22Rv1 (cell line): ENCODE data around the gene ZNF609.
A peak's percentile ranks its signal among the peaks of the same experiment; 100 is the strongest.

Source experiments
- H3K27ac ChIP-seq: fragments of 450-650 bp; 2 replicates; pipeline ENCODE4 v1.5.1; 2017
- CTCF ChIP-seq: fragments of 450-650 bp; IDR thresholded peaks from 2 replicates; pipeline ENCODE4 v1.5.1; 2017; ENCODE audit warnings: mild to moderate bottlenecking
- ZFX ChIP-seq: fragments of 450-650 bp; IDR thresholded peaks from 2 replicates; pipeline ENCODE4 v1.6.1; 2017; ENCODE audit warnings: antibody characterized with exemption, borderline replicate concordance

The ZNF609 gene

DNA sequence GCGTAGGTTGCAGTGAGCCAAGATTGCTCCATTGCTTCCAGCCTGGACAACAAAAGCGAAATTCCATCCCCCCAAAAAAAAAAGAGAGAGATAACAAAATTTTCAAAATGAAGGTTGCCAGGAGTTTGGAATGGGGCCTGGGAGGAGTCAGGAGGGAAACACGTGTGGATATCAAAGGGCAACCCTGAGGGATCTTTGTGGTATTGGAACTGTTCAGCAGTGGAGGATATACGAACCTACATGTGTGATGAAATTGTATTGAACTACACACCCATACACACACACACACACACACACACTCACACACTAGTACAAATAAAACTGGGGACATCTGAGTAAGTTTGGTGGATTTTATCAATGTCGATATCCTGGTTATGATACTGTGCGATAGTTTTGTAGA, 253.2 kb downstream of the ZNF609 start:
- H3K27ac ChIP-seq, result no peak overlapping the region
- TF ChIP-seq CTCF (no peak), ZFX (no peak)

DNA sequence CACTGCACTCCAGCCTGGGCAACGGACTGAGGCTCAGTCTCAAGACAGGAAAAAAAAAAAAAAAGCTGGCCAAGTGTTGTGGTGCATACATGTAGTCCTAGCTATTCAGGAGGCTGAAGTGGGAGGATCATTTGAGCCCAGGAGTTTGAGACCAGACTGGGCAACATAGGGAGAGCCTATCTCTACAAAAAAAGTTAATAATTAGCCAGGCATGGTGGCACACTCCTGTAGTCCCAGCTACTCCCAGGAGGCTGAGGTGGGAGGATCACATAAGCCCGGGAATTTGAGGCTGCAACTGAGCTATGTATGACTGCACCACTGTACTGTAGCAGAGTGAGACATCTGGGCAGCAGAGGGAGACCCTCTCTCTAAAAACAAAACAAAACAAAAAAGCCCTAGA, 256.1 kb downstream of the ZNF609 start:
- H3K27ac ChIP-seq, result no peak overlapping the region
- no peak for TF ChIP-seq ZFX
- no peak for TF ChIP-seq CTCF

- H3K27ac ChIP-seq, result no peak overlapping the region
- TF ChIP-seq ZFX, result no peak
- no peak for TF ChIP-seq CTCF
Measured at GRCh38 chr15:64717130-64717529, 256.8 kb downstream of the ZNF609 start.

GRCh38 chr15:64717735-64718495, 257.5 kb downstream of the ZNF609 start:
- TF ChIP-seq CTCF, result no peak
- no peak for TF ChIP-seq ZFX
- no peak overlapping the region for H3K27ac ChIP-seq

GRCh38 chr15:64720188-64720587, 259.8 kb downstream of the ZNF609 start:
- TF ChIP-seq ZFX (no peak), CTCF (no peak)
- H3K27ac ChIP-seq, result no peak overlapping the region

DNA sequence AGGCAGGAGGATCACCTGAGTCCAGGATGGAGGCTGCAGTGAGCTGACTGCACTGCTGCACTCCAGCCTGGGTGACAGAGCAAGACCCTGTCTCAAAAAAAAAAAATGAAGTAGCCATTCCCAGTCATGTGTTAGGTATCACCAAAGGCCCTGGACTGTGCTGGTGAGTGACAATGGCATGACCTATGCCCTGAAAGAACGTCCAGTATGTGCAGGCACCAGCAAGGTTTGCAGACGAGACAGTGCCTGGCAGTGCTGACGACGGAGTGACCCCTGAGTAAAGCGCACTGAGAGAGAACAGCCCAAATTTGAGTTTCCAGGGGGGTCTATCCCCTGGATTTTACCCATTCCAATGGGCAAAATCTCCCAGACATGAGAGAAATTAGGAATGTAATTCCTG, 269.8 kb downstream of the ZNF609 start:
- no peak overlapping the region for H3K27ac ChIP-seq
- TF ChIP-seq CTCF (no peak), ZFX (no peak)

DNA sequence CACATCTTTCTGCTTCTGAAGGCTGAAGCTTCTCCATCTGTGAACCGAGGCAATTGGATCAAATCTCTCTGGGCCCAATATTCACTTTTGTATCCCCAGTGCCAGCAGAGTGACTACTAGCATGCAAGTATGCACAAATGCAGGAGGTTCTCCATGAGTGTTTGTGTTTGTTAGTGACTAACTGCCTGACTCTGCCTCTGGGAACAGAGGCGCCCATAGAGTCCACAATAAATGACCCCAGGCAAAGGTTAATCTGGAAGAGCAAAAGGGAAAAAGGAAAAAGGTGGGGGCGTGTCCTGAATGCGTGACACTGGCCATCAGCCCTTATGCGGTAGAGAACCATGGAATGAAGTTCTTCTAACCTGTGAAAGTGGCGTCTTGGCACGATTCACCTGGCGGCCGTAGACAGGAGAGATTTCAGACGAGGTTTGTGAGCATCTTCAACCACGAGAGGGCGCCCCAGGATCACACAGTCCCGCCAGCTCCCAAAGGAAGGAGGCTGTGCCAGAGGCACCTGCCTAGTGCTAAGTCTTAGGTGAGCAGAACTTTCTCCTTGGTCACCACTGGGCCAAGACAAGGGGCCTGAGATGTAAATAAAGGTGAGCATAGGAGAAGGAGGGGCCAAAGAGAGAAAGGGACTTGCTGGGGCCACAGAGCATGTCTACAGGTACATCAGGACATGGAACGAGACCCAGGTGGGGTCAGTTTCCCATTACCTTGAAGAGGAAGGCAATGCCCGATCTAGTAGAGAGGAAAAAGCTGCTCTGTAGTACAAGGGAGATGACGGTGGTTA, 270.8 kb downstream of the ZNF609 start:
- TF ChIP-seq ZFX (no peak), CTCF (peak; percentile 94)
- no peak overlapping the region for H3K27ac ChIP-seq
